IPS-18c (cell line): Measurements from ENCODE around the gene ROBO1.

Source experiments
- H3K4me3 ChIP-seq: 2 replicates; pipeline ENCODE4 v1.7.0; 2013; ENCODE audit warnings: low read depth, mild to moderate bottlenecking, low read length, moderate library complexity; ENCODE audit not compliant: insufficient read depth
- H3K9me3 ChIP-seq: one replicate; pipeline ENCODE4 v1.6.1; 2013; ENCODE audit warnings: mild to moderate bottlenecking, low read length, moderate library complexity; ENCODE audit not compliant: control insufficient read depth, insufficient read depth

Gene ROBO1

DNA sequence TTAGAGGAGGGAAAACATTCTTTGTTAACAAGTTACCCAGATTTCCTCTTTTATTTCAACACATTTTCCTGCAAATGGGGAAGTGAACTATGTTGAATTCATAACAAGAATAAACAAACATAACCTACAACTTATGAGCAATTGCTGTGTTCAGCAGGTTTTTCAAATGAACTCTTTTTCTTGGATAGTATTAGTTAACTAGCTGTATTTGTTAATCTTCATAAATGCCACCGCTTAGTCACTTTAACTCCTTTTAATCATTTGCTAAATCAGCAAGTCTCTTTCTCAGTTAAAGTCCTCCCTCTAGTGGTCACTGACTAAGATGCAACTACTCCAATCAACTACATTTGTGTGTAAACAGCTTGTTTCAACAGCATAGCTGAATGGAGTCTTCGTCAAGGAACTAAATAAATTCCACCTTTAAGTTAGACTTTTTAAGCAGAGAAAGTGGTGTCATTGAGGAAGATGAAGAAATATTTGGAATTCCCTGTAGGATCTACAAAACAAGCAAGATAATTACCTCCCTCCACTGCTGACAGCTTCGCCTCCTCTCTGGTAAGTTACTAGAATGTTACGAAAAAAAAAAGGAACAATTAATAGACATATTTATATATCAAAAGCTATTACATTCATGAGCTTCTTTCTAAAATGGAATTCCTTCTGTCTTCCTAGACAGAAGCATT, 1122.0 kb downstream of the ROBO1 start:
- Histone ChIP-seq H3K4me3 (no peak overlapping the region), H3K9me3 (no peaks in the 10 kb centered on the region)

DNA sequence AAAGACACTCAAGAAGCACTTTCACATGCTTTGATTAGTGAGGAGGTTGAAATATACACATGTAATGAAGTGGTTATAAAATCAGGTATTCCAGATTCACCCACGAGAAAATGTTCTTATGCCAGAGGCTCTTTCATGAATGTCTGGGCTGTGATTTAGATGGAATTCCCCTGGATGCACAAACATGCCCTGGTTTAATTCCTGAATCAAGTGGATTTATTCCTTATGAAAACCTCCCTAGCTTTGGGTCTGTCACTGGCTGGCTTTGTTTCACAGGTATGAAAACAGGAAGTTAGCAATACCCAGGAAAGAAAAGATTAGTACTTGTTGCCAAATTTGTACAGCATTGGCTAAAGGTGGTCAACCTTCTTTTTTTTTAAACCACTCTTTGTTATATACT, 1123.0 kb downstream of the ROBO1 start:
- H3K4me3 ChIP-seq = no peak overlapping the region
- H3K9me3 ChIP-seq = no peaks in the 10 kb centered on the region

DNA sequence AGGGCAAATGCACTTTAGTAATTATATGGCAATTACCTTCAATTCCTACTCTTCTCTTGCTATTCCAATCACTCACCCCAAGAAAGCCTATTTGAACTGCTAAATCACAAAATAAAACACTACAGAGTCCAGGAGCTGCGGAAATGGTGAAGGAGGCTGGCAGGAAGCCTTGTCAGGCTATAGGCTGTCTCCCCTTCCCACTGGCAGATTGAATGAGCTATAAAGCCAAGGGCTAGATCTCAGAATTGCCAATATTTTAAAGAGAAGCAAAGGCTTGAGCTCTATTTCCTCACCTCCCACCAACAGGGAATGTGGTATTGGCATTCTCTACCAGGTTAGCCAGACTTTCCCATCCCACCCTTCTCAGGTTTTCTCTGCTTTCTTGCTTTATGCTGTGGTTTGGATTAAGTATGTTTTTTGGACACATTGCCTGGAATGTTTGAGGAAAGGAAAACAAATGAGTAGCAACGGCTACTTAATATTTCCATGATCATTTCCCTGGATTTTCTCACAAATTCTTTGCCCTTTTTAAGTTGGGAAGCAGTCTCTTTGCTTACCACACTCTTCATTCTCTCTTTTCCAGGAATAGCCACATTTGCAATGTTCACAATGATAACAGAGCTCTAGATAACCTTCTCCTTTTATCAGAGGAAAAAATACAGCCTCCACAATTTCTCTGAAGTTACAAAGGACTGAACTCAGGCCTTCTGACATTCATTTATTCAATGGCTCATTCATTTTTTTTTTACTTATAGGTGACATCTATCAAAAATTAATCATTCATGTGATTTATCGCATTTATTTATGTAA, 1125.4 kb downstream of the ROBO1 start:
- H3K9me3 ChIP-seq = no peaks in the 10 kb centered on the region
- no peak overlapping the region for H3K4me3 ChIP-seq

DNA sequence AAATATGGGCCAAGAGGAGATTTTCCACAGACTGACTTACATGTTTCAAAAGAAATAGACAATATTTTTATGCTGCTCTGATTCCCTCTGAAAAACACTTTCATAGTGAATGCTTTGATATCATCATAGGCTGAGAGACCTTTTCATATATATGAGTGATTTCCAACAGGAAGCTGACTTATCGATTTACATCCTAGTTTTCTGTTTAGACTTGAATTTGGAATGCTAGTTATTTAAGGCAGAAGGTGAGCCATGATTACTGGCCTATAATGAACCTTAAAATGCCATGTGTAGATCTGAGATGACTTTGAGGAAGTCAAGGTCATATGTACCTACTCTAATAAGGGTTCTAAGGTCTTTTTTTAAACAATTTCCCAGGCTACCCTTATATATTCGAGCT, 1126.1 kb downstream of the ROBO1 start:
- H3K4me3 ChIP-seq = no peak overlapping the region
- no peaks in the 10 kb centered on the region for H3K9me3 ChIP-seq

DNA sequence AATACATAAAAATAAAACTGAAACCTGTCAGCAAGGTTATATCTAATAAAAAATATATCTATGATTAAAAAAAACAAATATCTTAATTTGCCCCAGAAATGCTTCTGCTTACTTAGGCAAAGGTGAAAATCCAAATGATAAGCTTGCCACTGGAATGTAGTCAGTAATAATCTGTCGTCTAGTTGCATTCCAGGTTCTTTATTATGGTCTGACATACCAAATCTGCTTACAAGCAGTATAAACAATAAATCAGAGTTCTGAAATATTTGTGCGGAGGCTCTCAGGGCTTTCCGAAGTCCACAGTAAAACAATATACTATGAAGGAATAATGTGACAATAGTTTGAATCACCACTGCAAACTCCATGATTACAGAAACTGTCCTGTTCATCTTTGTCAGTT, 1133.5 kb downstream of the ROBO1 start:
- no peaks in the 10 kb centered on the region for H3K9me3 ChIP-seq
- no peak overlapping the region for H3K4me3 ChIP-seq

DNA sequence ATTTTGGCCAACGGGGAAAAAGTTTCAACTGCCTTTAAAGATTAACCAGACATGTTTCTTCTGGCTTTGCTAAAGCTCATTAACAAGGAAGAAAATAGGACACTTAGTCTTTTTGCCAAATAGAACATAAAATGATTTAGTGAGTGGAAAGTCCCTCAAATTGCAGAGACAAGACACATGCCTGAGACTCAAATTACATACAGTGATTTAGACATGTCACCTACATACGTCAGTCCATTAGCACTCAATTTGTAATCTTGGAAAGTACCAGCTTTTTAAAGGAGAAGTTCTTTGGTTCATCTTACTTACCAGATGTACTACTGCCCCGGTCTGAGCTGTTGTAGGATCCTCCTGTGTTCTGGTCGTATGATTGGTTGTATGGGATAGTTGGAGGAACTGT, 1134.2 kb downstream of the ROBO1 start:
- Histone ChIP-seq H3K4me3 (no peak overlapping the region), H3K9me3 (no peaks in the 10 kb centered on the region)

DNA sequence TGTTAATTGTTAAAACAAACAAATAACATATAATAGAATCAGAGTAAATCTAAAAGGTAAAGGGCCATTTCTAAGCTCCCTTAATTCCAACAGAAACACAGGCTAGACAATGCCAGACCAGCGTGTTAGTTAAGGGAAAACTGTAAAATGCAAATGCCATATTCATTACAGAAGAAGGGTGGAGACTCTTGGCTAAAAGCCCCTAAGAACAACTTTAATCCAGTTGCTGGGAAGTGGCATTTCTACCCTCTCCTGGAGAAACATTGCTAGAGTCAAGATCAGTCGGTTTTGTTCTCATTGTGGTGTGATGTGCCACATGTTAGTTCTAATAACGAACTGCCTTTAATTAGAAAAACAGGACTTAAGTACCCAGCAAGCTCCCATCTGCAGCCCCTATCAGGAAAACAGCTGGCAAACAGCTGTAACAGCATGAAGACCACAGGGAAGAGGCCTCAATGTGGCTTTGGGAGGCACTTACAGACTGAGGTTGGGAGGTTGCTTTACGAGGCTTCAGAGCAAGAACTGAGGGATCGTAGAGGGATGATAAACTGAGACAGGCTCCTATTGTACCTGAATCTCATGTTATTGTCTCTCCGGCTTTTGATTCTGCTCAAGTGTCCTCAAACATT, 1134.8 kb downstream of the ROBO1 start:
- Histone ChIP-seq H3K4me3 (no peak overlapping the region), H3K9me3 (no peaks in the 10 kb centered on the region)

DNA sequence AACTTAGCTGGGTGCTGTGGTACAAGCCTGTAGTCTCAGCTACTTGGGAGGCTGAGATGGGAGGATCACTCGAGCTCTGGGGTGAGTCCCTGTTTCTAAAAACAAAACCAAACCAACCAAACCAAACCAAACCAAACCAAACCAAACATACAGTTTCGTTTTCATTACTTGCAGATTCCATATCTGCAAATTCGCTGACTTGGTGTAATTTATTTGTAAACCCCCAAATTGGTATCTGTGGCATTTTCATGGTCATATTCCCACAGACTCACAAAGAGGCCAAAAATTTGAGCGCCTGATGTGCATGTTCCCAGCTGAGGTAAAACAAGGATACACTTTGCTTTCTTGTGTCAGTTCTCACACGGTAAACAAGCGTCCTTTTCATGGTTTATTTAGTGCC, 1138.3 kb downstream of the ROBO1 start:
- H3K4me3 ChIP-seq = no peak overlapping the region
- no peaks in the 10 kb centered on the region for H3K9me3 ChIP-seq

DNA sequence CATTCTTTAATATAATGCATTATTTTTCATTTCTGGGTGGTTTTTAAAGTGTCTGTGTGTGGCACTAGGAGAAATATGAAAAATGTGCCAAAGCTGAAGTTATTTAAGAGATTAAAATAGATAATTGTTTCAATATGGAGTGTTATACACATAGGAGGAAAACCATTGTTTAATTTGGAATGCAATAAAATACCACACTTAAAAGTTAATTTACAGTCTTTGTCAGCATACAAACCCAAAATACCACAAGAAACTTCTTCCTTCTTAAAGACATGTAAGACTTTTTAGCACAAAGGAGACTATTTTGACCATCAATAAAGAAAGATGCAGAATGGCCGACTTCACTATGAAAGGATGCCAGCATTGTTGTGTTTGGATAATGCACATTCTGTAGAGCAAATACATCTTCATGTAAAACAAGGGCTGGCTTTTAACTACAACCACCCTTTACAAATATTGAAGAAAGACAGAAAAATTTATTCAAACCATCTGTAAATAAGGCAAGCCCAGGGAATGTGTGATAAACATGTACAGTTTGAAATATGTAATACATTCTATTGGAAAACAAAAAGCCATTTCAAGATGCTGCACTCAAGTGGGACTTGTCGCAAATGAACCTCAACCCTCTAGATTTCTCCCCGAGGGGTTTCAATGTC, 1146.6 kb downstream of the ROBO1 start:
- Histone ChIP-seq H3K4me3 (no peak overlapping the region), H3K9me3 (no peaks in the 10 kb centered on the region)

DNA sequence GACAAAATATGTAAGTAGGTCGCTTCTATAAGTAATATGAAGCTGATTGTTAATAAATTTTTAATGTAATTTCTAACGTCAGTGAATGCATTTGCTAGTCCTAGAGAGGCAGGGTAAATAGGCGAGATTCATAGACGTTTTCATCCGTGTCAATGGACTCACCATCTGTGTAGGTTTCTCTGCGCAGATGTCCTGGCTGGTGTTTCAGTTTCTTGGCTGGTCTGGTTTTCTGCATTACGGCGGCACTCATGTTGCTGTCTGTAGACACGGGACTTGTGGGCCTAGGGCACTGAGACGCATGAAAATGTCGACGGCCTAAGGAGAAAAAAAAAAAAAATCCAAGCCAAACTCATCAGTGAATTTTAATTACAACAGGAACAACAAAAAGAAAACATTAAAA, 1153.3 kb downstream of the ROBO1 start:
- H3K9me3 ChIP-seq = no peaks in the 10 kb centered on the region
- H3K4me3 ChIP-seq = no peak overlapping the region

DNA sequence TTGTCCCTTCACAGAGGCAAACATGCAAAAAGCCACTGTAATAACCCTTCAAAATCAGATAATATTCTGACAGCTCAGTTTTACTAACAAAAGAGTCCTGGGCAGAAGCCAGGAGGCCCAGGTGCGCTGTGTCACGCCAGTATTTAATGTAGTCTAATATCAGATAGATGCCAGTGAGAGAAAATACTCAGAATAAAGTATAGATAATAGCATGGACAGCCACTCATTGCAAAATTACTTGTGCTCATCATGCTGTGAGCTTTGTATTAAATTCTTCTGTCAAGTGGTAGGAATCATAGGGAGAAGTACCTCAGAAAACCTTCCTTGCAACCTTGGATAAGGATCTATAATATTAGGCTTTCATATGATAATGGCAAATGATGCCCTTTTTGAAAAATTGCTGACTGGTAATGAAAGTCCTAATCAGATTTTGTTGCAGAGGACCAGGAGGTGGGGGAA, 1154.3 kb downstream of the ROBO1 start:
- no peaks in the 10 kb centered on the region for H3K9me3 ChIP-seq
- no peak overlapping the region for H3K4me3 ChIP-seq

DNA sequence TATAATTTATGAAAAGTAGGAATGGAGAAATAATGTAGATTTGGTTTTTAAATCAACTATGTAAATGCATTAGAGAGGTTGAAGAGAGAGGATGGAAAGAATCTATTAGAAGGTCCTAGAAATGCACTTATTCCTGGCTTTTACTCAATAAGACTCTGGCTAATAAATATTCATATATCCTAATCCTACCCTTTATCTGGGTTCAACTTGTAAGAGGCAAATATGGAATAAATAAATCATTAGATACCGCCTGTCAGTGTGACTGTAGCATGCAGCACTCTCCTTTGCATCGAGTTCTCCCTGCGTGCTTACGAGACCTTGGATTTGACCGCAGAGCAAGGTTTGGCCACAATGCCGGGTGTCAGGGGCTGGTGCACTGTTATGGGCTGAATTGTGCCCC, 1156.5 kb downstream of the ROBO1 start:
- H3K9me3 ChIP-seq = no peaks in the 10 kb centered on the region
- H3K4me3 ChIP-seq = no peak overlapping the region

DNA sequence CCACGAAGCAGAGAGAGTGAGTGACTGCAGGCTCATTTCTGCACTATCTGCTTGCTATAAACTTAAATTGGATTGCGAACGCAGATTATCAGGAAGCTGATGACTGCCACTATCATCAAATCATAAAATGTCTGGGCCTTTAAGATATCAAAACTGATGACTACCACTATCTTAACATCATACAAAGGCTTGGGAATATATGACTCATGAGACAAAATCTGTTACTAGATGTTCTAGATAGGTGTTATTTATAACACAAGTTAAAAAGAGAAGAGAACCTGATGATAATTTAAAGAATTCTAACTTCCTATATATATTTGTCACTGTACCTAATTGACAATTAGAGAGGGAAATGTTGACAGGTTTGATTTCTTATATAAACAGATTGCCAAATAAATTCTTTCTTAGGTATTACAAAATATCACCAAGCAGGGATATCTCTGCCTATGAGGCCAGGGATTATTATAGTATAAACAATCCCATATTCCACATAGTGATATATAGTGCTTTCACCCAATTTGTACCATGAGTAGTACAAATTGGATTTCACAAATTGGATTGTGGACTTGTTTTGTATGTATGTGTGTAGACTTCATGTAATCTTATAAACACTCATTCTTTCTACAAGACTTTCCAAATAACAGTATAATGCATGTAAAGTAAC, 1157.2 kb downstream of the ROBO1 start:
- H3K4me3 ChIP-seq = no peak overlapping the region
- no peaks in the 10 kb centered on the region for H3K9me3 ChIP-seq

DNA sequence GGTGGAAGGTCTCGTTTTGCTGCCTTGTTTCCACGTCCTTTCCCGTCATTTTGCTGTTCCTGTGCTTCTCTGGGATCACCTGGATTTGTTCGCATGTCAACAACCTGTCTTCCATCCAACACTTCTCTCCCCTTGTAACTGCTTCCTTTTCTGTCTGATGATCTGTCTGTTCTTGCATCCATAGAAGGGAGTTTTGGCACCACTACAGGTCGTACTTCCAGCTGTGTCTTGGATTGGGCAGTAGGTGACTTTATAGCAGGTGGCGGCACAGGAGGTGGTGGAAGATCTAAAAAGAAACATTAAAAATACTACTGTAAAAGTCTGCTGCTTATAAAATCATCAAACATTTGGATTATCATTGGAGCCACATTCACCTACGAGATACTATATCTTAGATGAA, 1161.0 kb downstream of the ROBO1 start:
- Histone ChIP-seq H3K9me3 (no peaks in the 10 kb centered on the region), H3K4me3 (no peak overlapping the region)

DNA sequence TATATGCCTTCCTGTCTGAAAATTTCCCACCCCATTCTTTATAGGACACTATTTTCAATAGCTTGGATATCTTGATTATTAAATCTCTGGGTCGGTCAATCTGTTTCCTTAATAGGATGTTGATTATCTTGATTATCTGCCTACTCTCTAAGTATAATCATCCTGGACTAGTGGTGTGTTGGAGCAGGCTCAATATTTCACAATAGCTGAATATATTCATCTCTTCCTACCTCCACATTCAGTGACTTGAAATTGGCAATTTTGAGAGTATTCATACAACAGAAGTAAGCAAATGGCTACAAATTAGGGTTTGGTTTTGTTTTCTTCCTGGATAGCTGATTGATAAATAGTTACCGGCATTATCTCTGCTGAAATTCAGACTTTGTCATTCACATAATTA, 1162.6 kb downstream of the ROBO1 start:
- H3K9me3 ChIP-seq = no peaks in the 10 kb centered on the region
- no peak overlapping the region for H3K4me3 ChIP-seq

DNA sequence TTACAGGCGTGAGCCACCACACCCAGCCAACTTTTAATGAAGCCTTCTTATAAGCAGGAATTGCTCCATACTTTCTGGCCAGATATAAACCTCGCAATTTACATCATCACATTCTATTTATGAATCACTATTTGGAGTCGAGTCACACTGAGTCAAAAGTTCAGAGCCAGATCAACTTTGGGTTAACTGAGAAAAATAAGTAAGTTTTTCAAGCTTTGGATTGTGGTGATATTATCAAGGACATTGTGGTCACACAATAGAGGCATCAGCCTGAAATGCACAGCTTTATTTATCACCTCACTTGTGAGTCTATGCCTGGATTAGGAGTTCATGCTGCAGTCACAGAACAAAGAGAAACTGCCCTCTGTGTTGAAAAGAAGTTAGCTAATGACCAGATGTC, 1163.5 kb downstream of the ROBO1 start:
- Histone ChIP-seq H3K4me3 (no peak overlapping the region), H3K9me3 (no peaks in the 10 kb centered on the region)

DNA sequence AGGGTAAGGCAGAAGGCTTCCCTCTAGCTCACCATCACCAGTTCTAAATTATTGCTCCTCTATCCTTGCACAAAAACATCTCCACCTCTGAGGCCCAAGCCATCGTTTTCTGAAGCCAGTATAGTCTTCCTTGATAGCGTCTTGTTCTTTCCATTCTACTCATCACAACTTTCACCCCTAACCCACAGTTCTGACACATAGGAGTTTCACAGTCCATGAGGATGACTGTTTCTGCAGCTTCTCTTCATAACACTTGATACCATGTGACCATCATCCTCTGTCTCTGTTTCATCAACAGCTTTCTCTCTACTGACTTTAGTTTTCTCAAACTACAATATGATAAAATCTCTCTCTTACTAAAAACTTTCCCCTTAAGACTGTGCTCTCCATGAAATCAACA, 1166.5 kb downstream of the ROBO1 start:
- Histone ChIP-seq H3K9me3 (no peaks in the 10 kb centered on the region), H3K4me3 (no peak overlapping the region)
